ENCODE measurements around the gene GAN.
"Not testable (repeated sequence)": the region's sequence is repeated elsewhere in the genome, so short reads cannot be mapped to it uniquely, and the experiment has no call there.

GAN gene

GRCh38 chr16:81421126-81421525 lies 106.4 kb downstream of the GAN start:
- Histone ChIP-seq H3K9me3 (ENCODE audit: control insufficient read depth, low read length) (no peaks in the 10 kb centered on the region), H3K27ac (ENCODE audit: insufficient read depth, low read length, poor library complexity, severe bottlenecking) (no peak overlapping the region), H3K27me3 (replicated peaks; ENCODE audit: control insufficient read depth, insufficient read depth, low read length, poor library complexity, severe bottlenecking) (no peaks in the 10 kb centered on the region), H3K36me3 (ENCODE audit: control insufficient read depth, insufficient read depth, low read length) (no peaks in the 10 kb centered on the region), H3K4me1 (ENCODE audit: control insufficient read depth, insufficient read depth, low read length, poor library complexity, severe bottlenecking) (peaks cover 4% of the 10 kb centered on the region), H3K4me3 (ENCODE audit: insufficient read depth, low read depth, low read length, poor library complexity, severe bottlenecking) (no peak overlapping the region)
- DNase-seq: no peak

- Histone ChIP-seq H3K27me3 (replicated peaks; ENCODE audit: control insufficient read depth, insufficient read depth, low read length, poor library complexity, severe bottlenecking) (no peaks in the 10 kb centered on the region), H3K9me3 (ENCODE audit: control insufficient read depth, low read length) (no peaks in the 10 kb centered on the region), H3K4me3 (ENCODE audit: insufficient read depth, low read depth, low read length, poor library complexity, severe bottlenecking) (no peak overlapping the region), H3K27ac (ENCODE audit: insufficient read depth, low read length, poor library complexity, severe bottlenecking) (no peak overlapping the region), H3K4me1 (ENCODE audit: control insufficient read depth, insufficient read depth, low read length, poor library complexity, severe bottlenecking) (peaks cover 4% of the 10 kb centered on the region), H3K36me3 (ENCODE audit: control insufficient read depth, insufficient read depth, low read length) (no peaks in the 10 kb centered on the region)
- no peak for DNase-seq
Observed at GRCh38 chr16:81421536-81421935, 106.8 kb downstream of the GAN start.

- H3K36me3 ChIP-seq (ENCODE audit: control insufficient read depth, insufficient read depth, low read length); H3K4me1 ChIP-seq (ENCODE audit: control insufficient read depth, insufficient read depth, low read length, poor library complexity, severe bottlenecking); DNase-seq; H3K4me3 ChIP-seq (ENCODE audit: insufficient read depth, low read depth, low read length, poor library complexity, severe bottlenecking); H3K27me3 ChIP-seq (replicated peaks; ENCODE audit: control insufficient read depth, insufficient read depth, low read length, poor library complexity, severe bottlenecking); H3K27ac ChIP-seq (ENCODE audit: insufficient read depth, low read length, poor library complexity, severe bottlenecking); H3K9me3 ChIP-seq (ENCODE audit: control insufficient read depth, low read length): not testable (repeated sequence)
Observed at GRCh38 chr16:81422153-81422552, 107.4 kb downstream of the GAN start.

- no peak overlapping the region for H3K27ac ChIP-seq (ENCODE audit: insufficient read depth, low read length, poor library complexity, severe bottlenecking)
- H3K36me3 ChIP-seq (ENCODE audit: control insufficient read depth, insufficient read depth, low read length): no peaks in the 10 kb centered on the region
- H3K4me1 ChIP-seq (ENCODE audit: control insufficient read depth, insufficient read depth, low read length, poor library complexity, severe bottlenecking): peaks cover 4% of the 10 kb centered on the region
- no peak overlapping the region for H3K4me3 ChIP-seq (ENCODE audit: insufficient read depth, low read depth, low read length, poor library complexity, severe bottlenecking)
- no peak for DNase-seq
- no peaks in the 10 kb centered on the region for H3K9me3 ChIP-seq (ENCODE audit: control insufficient read depth, low read length)
- H3K27me3 ChIP-seq (replicated peaks; ENCODE audit: control insufficient read depth, insufficient read depth, low read length, poor library complexity, severe bottlenecking): no peaks in the 10 kb centered on the region
Observed at GRCh38 chr16:81424771-81425170, 110.0 kb downstream of the GAN start.

GRCh38 chr16:81427219-81427618 lies 112.5 kb downstream of the GAN start:
- Histone ChIP-seq H3K4me3 (ENCODE audit: insufficient read depth, low read depth, low read length, poor library complexity, severe bottlenecking) (no peak overlapping the region), H3K27ac (ENCODE audit: insufficient read depth, low read length, poor library complexity, severe bottlenecking) (no peak overlapping the region), H3K27me3 (replicated peaks; ENCODE audit: control insufficient read depth, insufficient read depth, low read length, poor library complexity, severe bottlenecking) (no peaks in the 10 kb centered on the region), H3K36me3 (ENCODE audit: control insufficient read depth, insufficient read depth, low read length) (no peaks in the 10 kb centered on the region), H3K9me3 (ENCODE audit: control insufficient read depth, low read length) (no peaks in the 10 kb centered on the region), H3K4me1 (ENCODE audit: control insufficient read depth, insufficient read depth, low read length, poor library complexity, severe bottlenecking) (peaks cover 4% of the 10 kb centered on the region)
- DNase-seq: no peak

GRCh38 chr16:81429045-81429521 lies 114.3 kb downstream of the GAN start:
- no peak for DNase-seq

GRCh38 chr16:81431554-81432353 lies 117.0 kb downstream of the GAN start:
- H3K4me1 ChIP-seq (ENCODE audit: control insufficient read depth, insufficient read depth, low read length, poor library complexity, severe bottlenecking): no peaks in the 10 kb centered on the region
- H3K36me3 ChIP-seq (ENCODE audit: control insufficient read depth, insufficient read depth, low read length): no peaks in the 10 kb centered on the region
- H3K27me3 ChIP-seq (replicated peaks; ENCODE audit: control insufficient read depth, insufficient read depth, low read length, poor library complexity, severe bottlenecking): no peaks in the 10 kb centered on the region
- no peak for DNase-seq
- no peaks in the 10 kb centered on the region for H3K9me3 ChIP-seq (ENCODE audit: control insufficient read depth, low read length)
- no peak overlapping the region for H3K27ac ChIP-seq (ENCODE audit: insufficient read depth, low read length, poor library complexity, severe bottlenecking)
- H3K4me3 ChIP-seq (ENCODE audit: insufficient read depth, low read depth, low read length, poor library complexity, severe bottlenecking): no peak overlapping the region

More at GRCh38 chr16:81429045-81429521, 114.3 kb downstream of the GAN start:
- Histone ChIP-seq H3K9me3 (ENCODE audit: control insufficient read depth, low read length) (no peaks in the 10 kb centered on the region), H3K4me1 (ENCODE audit: control insufficient read depth, insufficient read depth, low read length, poor library complexity, severe bottlenecking) (peaks cover 4% of the 10 kb centered on the region), H3K4me3 (ENCODE audit: insufficient read depth, low read depth, low read length, poor library complexity, severe bottlenecking) (no peak overlapping the region), H3K36me3 (ENCODE audit: control insufficient read depth, insufficient read depth, low read length) (no peaks in the 10 kb centered on the region), H3K27me3 (replicated peaks; ENCODE audit: control insufficient read depth, insufficient read depth, low read length, poor library complexity, severe bottlenecking) (no peaks in the 10 kb centered on the region), H3K27ac (ENCODE audit: insufficient read depth, low read length, poor library complexity, severe bottlenecking) (no peak overlapping the region)

GRCh38 chr16:81432937-81433557 lies 118.3 kb downstream of the GAN start:
- H3K36me3 ChIP-seq (ENCODE audit: control insufficient read depth, insufficient read depth, low read length): no peaks in the 10 kb centered on the region

GRCh38 chr16:81435103-81435502 lies 120.3 kb downstream of the GAN start:
- Histone ChIP-seq H3K4me1 (ENCODE audit: control insufficient read depth, insufficient read depth, low read length, poor library complexity, severe bottlenecking) (no peaks in the 10 kb centered on the region), H3K27me3 (replicated peaks; ENCODE audit: control insufficient read depth, insufficient read depth, low read length, poor library complexity, severe bottlenecking) (no peaks in the 10 kb centered on the region), H3K4me3 (ENCODE audit: insufficient read depth, low read depth, low read length, poor library complexity, severe bottlenecking) (no peak overlapping the region), H3K9me3 (ENCODE audit: control insufficient read depth, low read length) (no peaks in the 10 kb centered on the region), H3K27ac (ENCODE audit: insufficient read depth, low read length, poor library complexity, severe bottlenecking) (no peak overlapping the region), H3K36me3 (ENCODE audit: control insufficient read depth, insufficient read depth, low read length) (no peaks in the 10 kb centered on the region)
- no peak for DNase-seq

More at GRCh38 chr16:81432937-81433557, 118.3 kb downstream of the GAN start:
- Histone ChIP-seq H3K4me1 (ENCODE audit: control insufficient read depth, insufficient read depth, low read length, poor library complexity, severe bottlenecking) (no peaks in the 10 kb centered on the region), H3K4me3 (ENCODE audit: insufficient read depth, low read depth, low read length, poor library complexity, severe bottlenecking) (no peak overlapping the region), H3K27me3 (replicated peaks; ENCODE audit: control insufficient read depth, insufficient read depth, low read length, poor library complexity, severe bottlenecking) (no peaks in the 10 kb centered on the region), H3K9me3 (ENCODE audit: control insufficient read depth, low read length) (no peaks in the 10 kb centered on the region), H3K27ac (ENCODE audit: insufficient read depth, low read length, poor library complexity, severe bottlenecking) (no peak overlapping the region)
- DNase-seq: no peak

- Histone ChIP-seq H3K9me3 (ENCODE audit: control insufficient read depth, low read length) (no peaks in the 10 kb centered on the region), H3K27ac (ENCODE audit: insufficient read depth, low read length, poor library complexity, severe bottlenecking) (no peak overlapping the region), H3K4me3 (ENCODE audit: insufficient read depth, low read depth, low read length, poor library complexity, severe bottlenecking) (no peak overlapping the region), H3K36me3 (ENCODE audit: control insufficient read depth, insufficient read depth, low read length) (no peaks in the 10 kb centered on the region), H3K27me3 (replicated peaks; ENCODE audit: control insufficient read depth, insufficient read depth, low read length, poor library complexity, severe bottlenecking) (no peaks in the 10 kb centered on the region), H3K4me1 (ENCODE audit: control insufficient read depth, insufficient read depth, low read length, poor library complexity, severe bottlenecking) (no peaks in the 10 kb centered on the region)
- DNase-seq: no peak
Observed at GRCh38 chr16:81435567-81435966, 120.8 kb downstream of the GAN start.
